ENCODE measurements around the gene LSR. TPM values are rescaled to one million over a fixed set of nuclear protein-coding genes. Genes with fewer than 3 reads are reported as not detected.

LSR gene
- total RNA-seq, 4 donors from 2014 or later: 5.1 to 19.2 (median 10.8) TPM

GRCh38 chr19:35262101-35262761 is 13.4 kb downstream of the LSR start:
- Histone ChIP-seq H3K4me3 (no peak overlapping the region), H3K27me3 (peaks cover 0 to 9% (median 0%) of the 10 kb centered on the region in 4 donors), H3K27ac (replicated peaks in 1 of 4) (no peak overlapping the region), H3K4me1 (peaks cover 22 to 41% (median 30%) of the 10 kb centered on the region in 4 donors), H3K36me3 (peaks cover 0 to 4% (median 0%) of the 10 kb centered on the region in 4 donors), H3K9me3 (no peaks in the 10 kb centered on the region)
- 76% methylated on average over 11 of the region's 17 CpGs for WGBS
- intact Hi-C loops (cut with DNase I): no loop called here
- no peak for TF ChIP-seq POLR2AphosphoS5 (IDR thresholded peaks at IDR 0.05)
- TF ChIP-seq CTCF (IDR thresholded peaks at IDR 0.05): no peak
- TF ChIP-seq EP300 (IDR thresholded peaks at IDR 0.05): no peak
- no peak for TF ChIP-seq POLR2A (IDR thresholded peaks at IDR 0.05; ENCODE audit: low read depth)
- no peak for DNase-seq (ENCODE audit: extremely low spot score)

- Histone ChIP-seq H3K36me3 (peaks cover 0 to 4% (median 0%) of the 10 kb centered on the region in 4 donors), H3K27ac (replicated peaks in 1 of 4) (no peak overlapping the region), H3K9me3 (no peaks in the 10 kb centered on the region), H3K4me3 (no peak overlapping the region), H3K4me1 (peaks cover 22 to 40% (median 31%) of the 10 kb centered on the region in 4 donors), H3K27me3 (no peaks in the 10 kb centered on the region)
- TF ChIP-seq POLR2AphosphoS5 (IDR thresholded peaks at IDR 0.05): no peak
- TF ChIP-seq POLR2A (IDR thresholded peaks at IDR 0.05; ENCODE audit: low read depth): no peak
- no peak for TF ChIP-seq CTCF (IDR thresholded peaks at IDR 0.05)
- no peak for TF ChIP-seq EP300 (IDR thresholded peaks at IDR 0.05)
- WGBS: 60% methylated on average over 7 of the region's 7 CpGs
- no peak for DNase-seq (ENCODE audit: extremely low spot score)
- intact Hi-C loops (cut with DNase I): loop anchor here (5.0 kb wide), 1 partner anchor 122 kb away; the partner anchor contains the start of gene FXYD7
Measured at GRCh38 chr19:35264268-35265125, 15.7 kb downstream of the LSR start.

- TF ChIP-seq CTCF (IDR thresholded peaks at IDR 0.05) (no peak), EP300 (IDR thresholded peaks at IDR 0.05) (no peak), POLR2A (IDR thresholded peaks at IDR 0.05; ENCODE audit: low read depth) (no peak), POLR2AphosphoS5 (IDR thresholded peaks at IDR 0.05) (no peak)
- H3K4me1 ChIP-seq: peaks cover 29 to 48% (median 39%) of the 10 kb centered on the region in 4 donors
- WGBS: 46% methylated on average over 5 of the region's 6 CpGs
Measured at GRCh38 chr19:35265126-35265899, 16.5 kb downstream of the LSR start.

GRCh38 chr19:35265900-35266519 is 17.2 kb downstream of the LSR start:
- WGBS: 80% methylated on average over 7 of the region's 10 CpGs
- Histone ChIP-seq H3K4me1 (peaks cover 30 to 51% (median 42%) of the 10 kb centered on the region in 4 donors), H3K9me3 (no peaks in the 10 kb centered on the region), H3K36me3 (peaks cover 7 to 16% (median 10%) of the 10 kb centered on the region in 4 donors), H3K27me3 (no peaks in the 10 kb centered on the region), H3K4me3 (no peak overlapping the region), H3K27ac (replicated peaks in 1 of 4) (peak overlapping the region; percentile 94 to 97 (median 96))
- no peak for DNase-seq (ENCODE audit: extremely low spot score)
- intact Hi-C loops (cut with DNase I): loop anchor here (5.0 kb wide), 1 partner anchor 124 kb away; the partner anchor contains the start of gene FXYD7
- TF ChIP-seq POLR2A (IDR thresholded peaks at IDR 0.05; ENCODE audit: low read depth) (no peak), POLR2AphosphoS5 (IDR thresholded peaks at IDR 0.05) (no peak), CTCF (IDR thresholded peaks at IDR 0.05) (no peak), EP300 (IDR thresholded peaks at IDR 0.05) (no peak)

More at GRCh38 chr19:35265126-35265899, 16.5 kb downstream of the LSR start:
- H3K9me3 ChIP-seq: no peaks in the 10 kb centered on the region
- no peak for DNase-seq (ENCODE audit: extremely low spot score)
- H3K27ac ChIP-seq (replicated peaks in 1 of 4): peak overlapping the region in 1 of 4 donors; percentile 96
- H3K27me3 ChIP-seq: no peaks in the 10 kb centered on the region
- no peak overlapping the region for H3K4me3 ChIP-seq
- peaks cover under 1 to 9% (median 3%) of the 10 kb centered on the region in 4 donors for H3K36me3 ChIP-seq
- intact Hi-C loops (cut with DNase I): loop anchor here (5.0 kb wide), 1 partner anchor 123 kb away; the partner anchor contains the start of gene FXYD7

Data from esophagus muscularis mucosa (tissue), 4 donors.